Ascending aorta (tissue), 2 donors: Measurements from ENCODE around the gene HMCN1. TPM values are rescaled to one million over a fixed set of nuclear protein-coding genes. Genes with fewer than 3 reads are reported as not detected.

Source experiments
- DNase-seq, 2 donors: peaks; one replicate each; pipeline ENCODE4 v3.0.0-alpha.2; 2019; ENCODE audit warnings: low spot score in 2 of 2
- H3K27ac ChIP-seq, 2 donors: fragments of 200-600 bp; sonication (generic); one replicate each; pipeline ENCODE4 v1.5.1; 2016 to 2017; ENCODE audit warnings: mild to moderate bottlenecking in 1 of 2
- H3K27me3 ChIP-seq: fragments of 200-600 bp; sonication (generic); one replicate; pipeline ENCODE4 v1.5.1; 2017
- H3K36me3 ChIP-seq, 2 donors: fragments of 200-600 bp; sonication (generic); one replicate each; pipeline ENCODE4 v1.5.1; 2016
- H3K4me1 ChIP-seq, 2 donors: fragments of 200-600 bp; sonication (generic); one replicate each; pipeline ENCODE4 v1.5.1; 2016 to 2017; ENCODE audit warnings: mild to moderate bottlenecking in 1 of 2
- H3K4me3 ChIP-seq, 2 donors: fragments of 200-600 bp; sonication (generic); one replicate each; pipeline ENCODE4 v1.5.1; 2016 to 2017; ENCODE audit warnings: mild to moderate bottlenecking in 1 of 2
- H3K9me3 ChIP-seq, 2 donors: fragments of 200-600 bp; sonication (generic); one replicate each; pipeline ENCODE4 v1.5.1; 2016
- CTCF ChIP-seq, 3 experiments: fragments of 200-600 bp in 2 of 3; fragments of 450-650 bp in 1 of 3; sonication (generic) in 2 of 3; IDR thresholded peaks; one replicate each; pipeline ENCODE4 v1.5.1; 2016 to 2019; ENCODE audit warnings: antibody characterized with exemption in 3 of 3, mild to moderate bottlenecking in 1 of 3, moderate library complexity in 1 of 3
- intact Hi-C: fragments of 100-400 bp; cut with DNase I; formaldehyde crosslinking; loops from one replicate; pipeline ENCODE4 v1.15.1; 2023
- total RNA-seq: library from RNA; depleted of rRNA; stranded (reverse); fragments of >200 nt; gene quantifications from one replicate; pipeline ENCODE4 v1.1.0, GENCODE V29; 2016

HMCN1 gene
- total RNA-seq, 1 donor from 2014 or later: 61.7 TPM

DNA sequence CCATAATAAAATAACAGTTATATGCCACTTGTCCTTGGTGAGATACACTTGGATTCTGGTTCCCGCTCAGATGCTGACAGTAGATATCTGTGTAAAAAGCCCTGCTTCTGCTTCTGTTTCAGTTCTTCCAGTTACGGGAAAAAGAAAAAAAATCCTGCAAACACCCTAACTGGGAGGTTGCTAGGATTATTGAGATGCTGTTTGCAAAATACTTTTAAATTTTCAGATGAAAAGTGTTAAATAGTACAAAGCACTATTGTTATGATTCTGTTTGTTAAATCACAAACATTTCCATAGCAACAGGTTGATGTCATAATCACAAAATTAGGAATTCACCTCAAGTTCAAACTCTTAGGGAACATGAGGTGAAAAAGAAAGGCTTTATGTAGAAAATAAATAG lies 232.3 kb downstream of the HMCN1 start:
- Histone ChIP-seq H3K4me3 (peak overlapping the region in 1 of 2 donors; percentile 18), H3K9me3 (no peaks in the 10 kb centered on the region), H3K36me3 (no peaks in the 10 kb centered on the region), H3K27ac (peak overlapping the region; percentile 72 to 79), H3K27me3 (no peaks in the 10 kb centered on the region), H3K4me1 (peaks cover 9 to 21% of the 10 kb centered on the region in 2 donors)
- intact Hi-C loops: no loop called here
- no peak for DNase-seq
- no peak for TF ChIP-seq CTCF (IDR thresholded peaks at IDR 0.05)

- H3K4me1 ChIP-seq: peaks cover 9 to 28% of the 10 kb centered on the region in 2 donors
- no peak overlapping the region for H3K4me3 ChIP-seq
- TF ChIP-seq CTCF (IDR thresholded peaks at IDR 0.05): no peak
- no peaks in the 10 kb centered on the region for H3K9me3 ChIP-seq
- H3K36me3 ChIP-seq: no peaks in the 10 kb centered on the region
- H3K27ac ChIP-seq: peak overlapping the region in 1 of 2 donors; percentile 26
- H3K27me3 ChIP-seq: no peaks in the 10 kb centered on the region
- intact Hi-C loops: no loop called here
- no peak for DNase-seq
These were observed 234.8 kb downstream of the HMCN1 start for GRCh38 chr1:185969028-185969427.

GRCh38 chr1:185969524-185969991 lies 235.4 kb downstream of the HMCN1 start:
- H3K27me3 ChIP-seq: no peaks in the 10 kb centered on the region
- intact Hi-C loops: no loop called here
- no peak for DNase-seq
- H3K4me1 ChIP-seq: peaks cover 7 to 23% of the 10 kb centered on the region in 2 donors
- peak overlapping the region in 1 of 2 donors; percentile 26 for H3K27ac ChIP-seq
- H3K4me3 ChIP-seq: no peak overlapping the region
- no peaks in the 10 kb centered on the region for H3K9me3 ChIP-seq
- H3K36me3 ChIP-seq: no peaks in the 10 kb centered on the region
- no peak for TF ChIP-seq CTCF (IDR thresholded peaks at IDR 0.05)

GRCh38 chr1:185971688-185972087 lies 237.5 kb downstream of the HMCN1 start:
- Histone ChIP-seq H3K4me3 (no peak overlapping the region), H3K4me1 (peaks cover 0 to 11% of the 10 kb centered on the region in 2 donors), H3K9me3 (no peaks in the 10 kb centered on the region), H3K36me3 (peaks cover 0 to 3% of the 10 kb centered on the region in 2 donors), H3K27me3 (no peaks in the 10 kb centered on the region), H3K27ac (peak overlapping the region in 1 of 2 donors; percentile 46)
- intact Hi-C loops: no loop called here
- TF ChIP-seq CTCF (IDR thresholded peaks at IDR 0.05): no peak
- DNase-seq: no peak

- no peaks in the 10 kb centered on the region for H3K27me3 ChIP-seq
- no peak overlapping the region for H3K4me3 ChIP-seq
- intact Hi-C loops: no loop called here
- DNase-seq: no peak
- H3K36me3 ChIP-seq: peaks cover 0 to 3% of the 10 kb centered on the region in 2 donors
- TF ChIP-seq CTCF (IDR thresholded peaks at IDR 0.05): no peak
- no peaks in the 10 kb centered on the region for H3K9me3 ChIP-seq
- H3K4me1 ChIP-seq: peaks cover 0 to 10% of the 10 kb centered on the region in 2 donors
- peak overlapping the region; percentile 38 to 46 for H3K27ac ChIP-seq
These were observed 238.1 kb downstream of the HMCN1 start for GRCh38 chr1:185972096-185972850.
